GM23338 (cell line): ENCODE results near the gene CCDC40. TPM values are rescaled to one million over a fixed set of nuclear protein-coding genes. Genes with fewer than 3 reads are reported as not detected.

Experiments used
- ATAC-seq: fragments of 200-7000 bp; cut with Tn5 transposase; 3 replicates; pipeline ENCODE4 v1.9.1; 2020
- DNase-seq: peaks from one replicate; pipeline ENCODE4 v3.0.0-alpha.2; 2015; ENCODE audit warnings: low spot score
- H2AFZ ChIP-seq: fragments of 200-600 bp; sonication (generic); 2 replicates; pipeline ENCODE4 v1.8.0; 2016; ENCODE audit warnings: antibody characterized with exemption, mild to moderate bottlenecking, moderate library complexity
- H3F3A ChIP-seq: fragments of 200-600 bp; sonication (generic); replicated peaks from 2 replicates; pipeline ENCODE4 v1.8.0; 2017; ENCODE audit warnings: antibody characterized with exemption, mixed run types, low read depth
- H3K27ac ChIP-seq: fragments of 200-600 bp; sonication (generic); 2 replicates; pipeline ENCODE4 v1.6.1; 2016; ENCODE audit warnings: low read depth
- H3K27me3 ChIP-seq: fragments of 200-600 bp; sonication (generic); 2 replicates; pipeline ENCODE4 v1.8.0; 2016; ENCODE audit warnings: mild to moderate bottlenecking, mixed run types, moderate library complexity; ENCODE audit not compliant: insufficient read depth
- H3K36me3 ChIP-seq: fragments of 200-600 bp; sonication (generic); 2 replicates; pipeline ENCODE4 v1.8.0; 2016; ENCODE audit warnings: mild to moderate bottlenecking; ENCODE audit not compliant: insufficient read depth
- H3K4me1 ChIP-seq: fragments of 200-600 bp; sonication (generic); 2 replicates; pipeline ENCODE4 v1.8.0; 2016; ENCODE audit warnings: mild to moderate bottlenecking, moderate library complexity; ENCODE audit not compliant: insufficient read depth
- H3K4me2 ChIP-seq: fragments of 200-600 bp; sonication (generic); 2 replicates; pipeline ENCODE4 v1.7.1; 2017; ENCODE audit warnings: mixed run types
- H3K4me3 ChIP-seq: fragments of 200-600 bp; sonication (generic); 2 replicates; pipeline ENCODE4 v1.6.1; 2016; ENCODE audit warnings: mixed run types
- H3K79me2 ChIP-seq: fragments of 200-600 bp; sonication (generic); replicated peaks from 2 replicates; pipeline ENCODE4 v1.8.0; 2017; ENCODE audit warnings: mild to moderate bottlenecking; ENCODE audit not compliant: insufficient read depth
- H3K9me2 ChIP-seq: fragments of 200-600 bp; sonication (generic); 2 replicates; pipeline ENCODE4 v1.8.0; 2017; ENCODE audit not compliant: insufficient read depth
- H4K20me1 ChIP-seq: fragments of 200-600 bp; sonication (generic); replicated peaks from 2 replicates; pipeline ENCODE4 v1.8.0; 2017; ENCODE audit warnings: mild to moderate bottlenecking; ENCODE audit not compliant: insufficient read depth
- H3K27ac Mint-ChIP-seq: 2 replicates; pipeline ENCODE4 v1.8.0; 2020; ENCODE audit warnings: inconsistent platforms, mild to moderate bottlenecking, moderate library complexity, mixed read lengths
- H3K27me3 Mint-ChIP-seq: 3 replicates; pipeline ENCODE4 v1.8.0; 2022; ENCODE audit warnings: low read depth, mild to moderate bottlenecking, moderate library complexity, mixed read lengths, inconsistent platforms; ENCODE audit not compliant: insufficient read depth, poor library complexity
- H3K36me3 Mint-ChIP-seq: 3 replicates; pipeline ENCODE4 v1.8.0; 2021; ENCODE audit warnings: low read depth, mild to moderate bottlenecking, inconsistent platforms, moderate library complexity, mixed read lengths
- H3K4me1 Mint-ChIP-seq: 3 replicates; pipeline ENCODE4 v1.8.0; 2020; ENCODE audit warnings: mild to moderate bottlenecking, inconsistent platforms, mixed read lengths
- H3K4me3 Mint-ChIP-seq: 3 replicates; pipeline ENCODE4 v1.8.0; 2021; ENCODE audit warnings: moderate library complexity, mild to moderate bottlenecking, inconsistent platforms, mixed read lengths
- H3K9me3 Mint-ChIP-seq: 3 replicates; pipeline ENCODE4 v1.8.0; 2020; ENCODE audit warnings: moderate library complexity, mild to moderate bottlenecking, inconsistent platforms, mixed read lengths
- CREB1 ChIP-seq: fragments of 250-450 bp; sonication (Bioruptor Pico); IDR thresholded peaks from 2 replicates; pipeline ENCODE4 v1.5.0; 2020; ENCODE audit warnings: low read depth, mild to moderate bottlenecking, moderate library complexity
- CTCF ChIP-seq, 2 experiments: fragments of 200-600 bp in 1 of 2; sonication (generic) in 1 of 2; conservative IDR thresholded peaks; 2 replicates each; pipeline versions ENCODE4 v1.5.1 to v1.6.1; 2016 to 2017; ENCODE audit warnings: antibody characterized with exemption in 2 of 2, low read depth in 2 of 2, mild to moderate bottlenecking in 2 of 2, moderate library complexity in 1 of 2
- ETS1 ChIP-seq: IDR thresholded peaks from 2 replicates; pipeline ENCODE4 v1.6.1; 2016; ENCODE audit warnings: antibody characterized with exemption
- EZH2phosphoT487 ChIP-seq: fragments of 200-600 bp; sonication (generic); IDR thresholded peaks from one replicate; pipeline ENCODE4 v1.8.1; 2018; ENCODE audit warnings: antibody characterized with exemption; ENCODE audit not compliant: unreplicated experiment
- JUNB ChIP-seq: IDR thresholded peaks from one replicate; pipeline ENCODE4 v1.6.1; 2016; ENCODE audit warnings: antibody characterized with exemption; ENCODE audit not compliant: unreplicated experiment
- NANOG ChIP-seq: IDR thresholded peaks from 2 replicates; pipeline ENCODE4 v1.6.1; 2016; ENCODE audit warnings: antibody characterized with exemption, borderline replicate concordance
- POLR2AphosphoS5 ChIP-seq: IDR thresholded peaks from 2 replicates; pipeline ENCODE4 v1.6.1; 2016; ENCODE audit warnings: antibody characterized with exemption, low read depth
- REST ChIP-seq: IDR thresholded peaks from one replicate; pipeline ENCODE4 v1.6.1; 2018; ENCODE audit warnings: antibody characterized with exemption; ENCODE audit not compliant: unreplicated experiment
- STAT1 ChIP-seq: IDR thresholded peaks from one replicate; pipeline ENCODE4 v1.6.1; 2016; ENCODE audit warnings: antibody characterized with exemption; ENCODE audit not compliant: unreplicated experiment
- ZNF114 ChIP-seq: fragments of 250-450 bp; sonication (Bioruptor Pico); IDR thresholded peaks from 2 replicates; pipeline ENCODE4 v1.5.0; 2020; ENCODE audit warnings: mild to moderate bottlenecking, moderate library complexity
- ZNF331 ChIP-seq: fragments of 250-450 bp; sonication (Bioruptor Pico); IDR thresholded peaks from 2 replicates; pipeline ENCODE4 v1.5.0; 2020; ENCODE audit warnings: low read depth, mild to moderate bottlenecking, moderate library complexity
- polyA plus RNA-seq: library from polyadenylated mRNA; unstranded; fragments of >200 nt; fragmentation: Nextera tagmentation; extraction: Ambion mirVana; gene quantifications from 2 replicates; pipeline ENCODE4 v1.2.1, GENCODE V29; 2016
- total RNA-seq: library from RNA; depleted of rRNA; stranded (reverse); fragments of >200 nt; shearing (Covaris generic); gene quantifications from 2 replicates; pipeline ENCODE4 v1.2.3, GENCODE V29; 2014

The CCDC40 gene
- total and polyA plus RNA-seq, 2 experiments from 2014 or later: 7.6 to 8.1 TPM

- TF ChIP-seq POLR2AphosphoS5: no peak
- TF ChIP-seq JUNB: no peak
- no peak for TF ChIP-seq CTCF (conservative IDR thresholded peaks at IDR 0.05; ENCODE audit: low read depth in 2 of 2)
- TF ChIP-seq ZNF114: no peak
- no peak for TF ChIP-seq REST
- TF ChIP-seq EZH2phosphoT487: no peak
- TF ChIP-seq ETS1: no peak
- TF ChIP-seq CREB1 (CRISPR knock-in tag): no peak
Observed at GRCh38 chr17:79988185-79988971, 48.1 kb upstream of the CCDC40 start (continued).

- H2AFZ ChIP-seq: no peak overlapping the region
- H3F3A ChIP-seq: peaks cover 7% of the 10 kb centered on the region; the same call in 1 of the 2 replicates
- peaks cover 13% of the 10 kb centered on the region for H4K20me1 ChIP-seq
- no peak overlapping the region for H3K4me2 ChIP-seq
- peaks cover 45% of the 10 kb centered on the region for H3K4me1 ChIP-seq
- H3K4me3 ChIP-seq: no peak overlapping the region
- H3K36me3 ChIP-seq: no peaks in the 10 kb centered on the region
- peaks cover 17% of the 10 kb centered on the region for H3K27me3 Mint-ChIP-seq
- H3K79me2 ChIP-seq: peaks cover 56% of the 10 kb centered on the region
- no peaks in the 10 kb centered on the region for H3K27me3 ChIP-seq
- peaks cover 2% of the 10 kb centered on the region; the same call in 2 of the 3 replicates for H3K36me3 Mint-ChIP-seq
- H3K27ac Mint-ChIP-seq: peak overlapping the region; percentile 12; the same call in 1 of the 2 replicates
- DNase-seq (no peak), ATAC-seq (no peak; the same call in 2 of the 3 replicates)
- H3K9me2 ChIP-seq: no peaks in the 10 kb centered on the region
- peak overlapping the region; percentile 59; the same call in 1 of the 2 replicates for H3K27ac ChIP-seq
- H3K4me3 Mint-ChIP-seq: no peak overlapping the region
- peaks cover 66% of the 10 kb centered on the region for H3K4me1 Mint-ChIP-seq
- H3K9me3 Mint-ChIP-seq: no peaks in the 10 kb centered on the region; the same call in 2 of the 3 replicates
- TF ChIP-seq POLR2AphosphoS5 (no peak), JUNB (no peak), ZNF114 (no peak), EZH2phosphoT487 (no peak), CREB1 (CRISPR knock-in tag) (no peak), ZNF331 (CRISPR knock-in tag) (no peak), ETS1 (no peak), CTCF (conservative IDR thresholded peaks at IDR 0.05; ENCODE audit: low read depth in 2 of 2) (no peak), STAT1 (no peak), NANOG (no peak)
Observed at GRCh38 chr17:79989106-79989835, 47.2 kb upstream of the CCDC40 start.
